ENCODE measurements around the gene IL10RA. TPM values are rescaled to one million over a fixed set of nuclear protein-coding genes. Genes with fewer than 3 reads are reported as not detected.

The IL10RA gene
- total and polyA plus RNA-seq, 9 of the 15 experiments (the other 6 are each of a cell fraction or from before 2014, with no cell fraction given) = 0.17 to 17.3 (median 2.9) TPM

DNA sequence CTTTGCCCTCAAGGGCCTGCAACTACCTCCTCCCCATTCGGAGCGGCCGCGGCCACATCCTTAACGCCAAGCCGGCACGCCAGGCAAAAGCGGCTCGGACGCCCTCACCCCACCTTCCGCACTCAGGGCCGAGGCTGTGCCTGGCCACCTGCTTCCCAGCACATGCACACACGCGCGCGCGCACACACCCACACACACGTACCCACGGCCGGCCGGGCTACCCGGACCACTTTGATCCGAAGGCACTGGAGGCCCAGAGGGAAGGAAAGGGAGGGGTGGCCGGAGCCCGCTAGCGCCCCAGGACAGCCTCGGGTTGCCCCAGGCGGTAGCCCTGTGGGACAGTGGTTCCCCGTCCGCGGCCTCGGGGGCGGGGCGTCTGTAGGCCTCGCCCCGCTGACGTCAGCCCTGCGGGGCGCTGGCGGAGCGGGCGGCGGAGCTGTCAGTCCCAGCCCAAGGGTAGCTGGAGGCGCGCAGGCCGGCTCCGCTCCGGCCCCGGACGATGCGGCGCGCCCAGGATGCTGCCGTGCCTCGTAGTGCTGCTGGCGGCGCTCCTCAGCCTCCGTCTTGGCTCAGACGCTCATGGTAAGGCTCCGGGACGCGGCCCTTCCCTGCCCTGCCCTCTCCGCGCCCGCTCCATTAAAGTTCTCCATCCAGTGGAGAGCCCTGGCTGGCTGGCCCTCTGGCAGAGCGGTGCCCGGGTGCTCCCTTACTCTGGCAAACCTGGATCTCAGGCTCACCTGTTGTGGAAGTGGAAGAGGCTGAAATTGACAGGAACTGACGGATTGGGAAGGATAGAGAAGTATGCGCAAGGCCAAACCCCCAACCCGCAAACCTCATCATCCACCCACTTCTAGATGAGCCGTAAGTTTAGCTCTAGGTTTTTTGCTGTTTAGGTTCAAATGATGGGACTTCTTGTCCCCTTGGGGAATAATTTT, at the start of gene IL10RA (continued):
- TF ChIP-seq, protein P1, sequence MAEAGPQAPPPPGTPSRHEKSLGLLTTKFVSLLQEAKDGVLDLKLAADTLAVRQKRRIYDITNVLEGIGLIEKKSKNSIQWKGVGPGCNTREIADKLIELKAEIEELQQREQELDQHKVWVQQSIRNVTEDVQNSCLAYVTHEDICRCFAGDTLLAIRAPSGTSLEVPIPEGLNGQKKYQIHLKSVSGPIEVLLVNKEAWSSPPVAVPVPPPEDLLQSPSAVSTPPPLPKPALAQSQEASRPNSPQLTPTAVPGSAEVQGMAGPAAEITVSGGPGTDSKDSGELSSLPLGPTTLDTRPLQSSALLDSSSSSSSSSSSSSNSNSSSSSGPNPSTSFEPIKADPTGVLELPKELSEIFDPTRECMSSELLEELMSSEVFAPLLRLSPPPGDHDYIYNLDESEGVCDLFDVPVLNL (CRISPR knock-in tag; IDR thresholded peaks at IDR 0.05; ENCODE audit: low read depth) = peak; percentile 81
- TF ChIP-seq SAFB (IDR thresholded peaks at IDR 0.05; ENCODE audit: borderline replicate concordance, low read depth, low read length) = peak; percentile 54; the same call in 1 of the 2 replicates
- no peak for TF ChIP-seq STAT5A (IDR thresholded peaks at IDR 0.05; ENCODE audit: borderline replicate concordance, low read length)
- TF ChIP-seq, protein P2, sequence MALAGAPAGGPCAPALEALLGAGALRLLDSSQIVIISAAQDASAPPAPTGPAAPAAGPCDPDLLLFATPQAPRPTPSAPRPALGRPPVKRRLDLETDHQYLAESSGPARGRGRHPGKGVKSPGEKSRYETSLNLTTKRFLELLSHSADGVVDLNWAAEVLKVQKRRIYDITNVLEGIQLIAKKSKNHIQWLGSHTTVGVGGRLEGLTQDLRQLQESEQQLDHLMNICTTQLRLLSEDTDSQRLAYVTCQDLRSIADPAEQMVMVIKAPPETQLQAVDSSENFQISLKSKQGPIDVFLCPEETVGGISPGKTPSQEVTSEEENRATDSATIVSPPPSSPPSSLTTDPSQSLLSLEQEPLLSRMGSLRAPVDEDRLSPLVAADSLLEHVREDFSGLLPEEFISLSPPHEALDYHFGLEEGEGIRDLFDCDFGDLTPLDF (CRISPR knock-in tag; IDR thresholded peaks at IDR 0.05) = peak; percentile 84; the same call in 1 of the 2 replicates
- no peak for TF ChIP-seq ZNF589 (CRISPR knock-in tag; IDR thresholded peaks at IDR 0.05; ENCODE audit: low read depth)
- peak; percentile 43; the same call in 1 of the 2 replicates for TF ChIP-seq ZEB2 (IDR thresholded peaks at IDR 0.05)
- TF ChIP-seq GABPB1 (CRISPR knock-in tag; IDR thresholded peaks at IDR 0.05) = peak; percentile 57
- TF ChIP-seq, protein P3, sequence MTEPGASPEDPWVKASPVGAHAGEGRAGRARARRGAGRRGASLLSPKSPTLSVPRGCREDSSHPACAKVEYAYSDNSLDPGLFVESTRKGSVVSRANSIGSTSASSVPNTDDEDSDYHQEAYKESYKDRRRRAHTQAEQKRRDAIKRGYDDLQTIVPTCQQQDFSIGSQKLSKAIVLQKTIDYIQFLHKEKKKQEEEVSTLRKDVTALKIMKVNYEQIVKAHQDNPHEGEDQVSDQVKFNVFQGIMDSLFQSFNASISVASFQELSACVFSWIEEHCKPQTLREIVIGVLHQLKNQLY (CRISPR knock-in tag; conservative IDR thresholded peaks at IDR 0.05) = no peak
- TF ChIP-seq, protein P4, sequence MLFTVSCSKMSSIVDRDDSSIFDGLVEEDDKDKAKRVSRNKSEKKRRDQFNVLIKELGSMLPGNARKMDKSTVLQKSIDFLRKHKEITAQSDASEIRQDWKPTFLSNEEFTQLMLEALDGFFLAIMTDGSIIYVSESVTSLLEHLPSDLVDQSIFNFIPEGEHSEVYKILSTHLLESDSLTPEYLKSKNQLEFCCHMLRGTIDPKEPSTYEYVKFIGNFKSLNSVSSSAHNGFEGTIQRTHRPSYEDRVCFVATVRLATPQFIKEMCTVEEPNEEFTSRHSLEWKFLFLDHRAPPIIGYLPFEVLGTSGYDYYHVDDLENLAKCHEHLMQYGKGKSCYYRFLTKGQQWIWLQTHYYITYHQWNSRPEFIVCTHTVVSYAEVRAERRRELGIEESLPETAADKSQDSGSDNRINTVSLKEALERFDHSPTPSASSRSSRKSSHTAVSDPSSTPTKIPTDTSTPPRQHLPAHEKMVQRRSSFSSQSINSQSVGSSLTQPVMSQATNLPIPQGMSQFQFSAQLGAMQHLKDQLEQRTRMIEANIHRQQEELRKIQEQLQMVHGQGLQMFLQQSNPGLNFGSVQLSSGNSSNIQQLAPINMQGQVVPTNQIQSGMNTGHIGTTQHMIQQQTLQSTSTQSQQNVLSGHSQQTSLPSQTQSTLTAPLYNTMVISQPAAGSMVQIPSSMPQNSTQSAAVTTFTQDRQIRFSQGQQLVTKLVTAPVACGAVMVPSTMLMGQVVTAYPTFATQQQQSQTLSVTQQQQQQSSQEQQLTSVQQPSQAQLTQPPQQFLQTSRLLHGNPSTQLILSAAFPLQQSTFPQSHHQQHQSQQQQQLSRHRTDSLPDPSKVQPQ (CRISPR knock-in tag; IDR thresholded peaks at IDR 0.05; ENCODE audit: borderline replicate concordance) = no peak
- no peak for TF ChIP-seq NFIX (CRISPR knock-in tag; IDR thresholded peaks at IDR 0.05; ENCODE audit: low read depth)
- peak in 1 of 2 experiments; percentile 93; a peak in 2 of 4 replicates for TF ChIP-seq TEAD1 (CRISPR knock-in tag; IDR thresholded peaks at IDR 0.05)
- TF ChIP-seq TAL1 (IDR thresholded peaks at IDR 0.05) = no peak
- no peak for TF ChIP-seq BACH1 (tag; IDR thresholded peaks at IDR 0.05)
- TF ChIP-seq PRPF4 (IDR thresholded peaks at IDR 0.05; ENCODE audit: insufficient read depth, low read depth, low read length, poor library complexity, severe bottlenecking) = no peak
- TF ChIP-seq CCNT2 (IDR thresholded peaks at IDR 0.05; ENCODE audit: borderline replicate concordance, extremely low read depth, insufficient read length, low read depth, low read length) = peak; percentile 91
- peak; percentile 78 for TF ChIP-seq HDAC2 (IDR thresholded peaks at IDR 0.05)
- TF ChIP-seq HMGN3 (IDR thresholded peaks at IDR 0.05; ENCODE audit: borderline replicate concordance, extremely low read depth, insufficient read length, low read depth, low read length) = peak; percentile 94
- TF ChIP-seq SNRNP70 (optimal IDR thresholded peaks at IDR 0.05; ENCODE audit: low read depth, low read length) = no peak
- TF ChIP-seq CREB1 (IDR thresholded peaks at IDR 0.05) = peak; percentile 83
- peak; percentile 85 for TF ChIP-seq CREB1 (CRISPR knock-in tag; IDR thresholded peaks at IDR 0.05)
- no peak; the same call in 1 of the 2 replicates for TF ChIP-seq POLR2H (tag; IDR thresholded peaks at IDR 0.05; ENCODE audit: low read depth)
